ENCODE results near the gene MISP. TPM values are rescaled to one million over a fixed set of nuclear protein-coding genes. Genes with fewer than 3 reads are reported as not detected.

Gene MISP
- total and polyA plus RNA-seq, 9 of the 15 experiments (the other 6 are each of a cell fraction or from before 2014, with no cell fraction given) = 0.04 to 0.29 (median 0.05) TPM; not detected in 5

DNA sequence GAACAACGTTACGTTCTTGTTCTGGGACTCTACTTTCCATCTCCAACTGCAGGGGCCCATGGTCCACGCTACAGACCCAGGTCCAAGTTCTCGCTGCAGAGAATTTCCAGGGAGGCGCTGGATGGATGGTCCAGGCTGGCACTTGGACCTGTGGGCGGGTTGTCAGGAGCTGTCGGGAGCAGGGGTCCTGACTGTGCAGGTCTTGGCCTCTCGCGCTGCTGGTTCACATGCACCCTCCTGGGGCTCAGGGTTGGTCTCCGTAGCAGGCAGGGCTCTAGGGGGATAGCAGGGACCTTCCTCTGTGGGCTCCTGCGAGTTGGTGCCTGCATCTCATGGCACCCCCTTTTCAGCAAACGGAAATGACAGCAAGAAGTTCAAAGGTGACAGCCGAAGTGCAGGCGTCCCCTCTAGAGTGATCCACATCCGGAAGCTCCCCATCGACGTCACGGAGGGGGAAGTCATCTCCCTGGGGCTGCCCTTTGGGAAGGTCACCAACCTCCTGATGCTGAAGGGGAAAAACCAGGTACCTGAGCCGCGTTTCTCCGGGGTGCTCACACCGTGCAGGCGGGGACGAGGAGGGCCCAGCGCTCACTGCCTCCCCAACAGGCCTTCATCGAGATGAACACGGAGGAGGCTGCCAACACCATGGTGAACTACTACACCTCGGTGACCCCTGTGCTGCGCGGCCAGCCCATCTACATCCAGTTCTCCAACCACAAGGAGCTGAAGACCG is 52.9 kb downstream of the MISP start (continued):
- TF ChIP-seq, protein P1, sequence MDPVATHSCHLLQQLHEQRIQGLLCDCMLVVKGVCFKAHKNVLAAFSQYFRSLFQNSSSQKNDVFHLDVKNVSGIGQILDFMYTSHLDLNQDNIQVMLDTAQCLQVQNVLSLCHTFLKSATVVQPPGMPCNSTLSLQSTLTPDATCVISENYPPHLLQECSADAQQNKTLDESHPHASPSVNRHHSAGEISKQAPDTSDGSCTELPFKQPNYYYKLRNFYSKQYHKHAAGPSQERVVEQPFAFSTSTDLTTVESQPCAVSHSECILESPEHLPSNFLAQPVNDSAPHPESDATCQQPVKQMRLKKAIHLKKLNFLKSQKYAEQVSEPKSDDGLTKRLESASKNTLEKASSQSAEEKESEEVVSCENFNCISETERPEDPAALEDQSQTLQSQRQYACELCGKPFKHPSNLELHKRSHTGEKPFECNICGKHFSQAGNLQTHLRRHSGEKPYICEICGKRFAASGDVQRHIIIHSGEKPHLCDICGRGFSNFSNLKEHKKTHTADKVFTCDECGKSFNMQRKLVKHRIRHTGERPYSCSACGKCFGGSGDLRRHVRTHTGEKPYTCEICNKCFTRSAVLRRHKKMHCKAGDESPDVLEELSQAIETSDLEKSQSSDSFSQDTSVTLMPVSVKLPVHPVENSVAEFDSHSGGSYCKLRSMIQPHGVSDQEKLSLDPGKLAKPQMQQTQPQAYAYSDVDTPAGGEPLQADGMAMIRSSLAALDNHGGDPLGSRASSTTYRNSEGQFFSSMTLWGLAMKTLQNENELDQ (CRISPR knock-in tag; IDR thresholded peaks at IDR 0.05; ENCODE audit: borderline replicate concordance) = no peak
- TF ChIP-seq HNRNPLL (IDR thresholded peaks at IDR 0.05; ENCODE audit: low read depth, low read length, poor library complexity, severe bottlenecking) (no peak), SMARCA5 (IDR thresholded peaks at IDR 0.05) (no peak), GABPB1 (CRISPR knock-in tag; IDR thresholded peaks at IDR 0.05) (no peak)
- TF ChIP-seq, protein P2, sequence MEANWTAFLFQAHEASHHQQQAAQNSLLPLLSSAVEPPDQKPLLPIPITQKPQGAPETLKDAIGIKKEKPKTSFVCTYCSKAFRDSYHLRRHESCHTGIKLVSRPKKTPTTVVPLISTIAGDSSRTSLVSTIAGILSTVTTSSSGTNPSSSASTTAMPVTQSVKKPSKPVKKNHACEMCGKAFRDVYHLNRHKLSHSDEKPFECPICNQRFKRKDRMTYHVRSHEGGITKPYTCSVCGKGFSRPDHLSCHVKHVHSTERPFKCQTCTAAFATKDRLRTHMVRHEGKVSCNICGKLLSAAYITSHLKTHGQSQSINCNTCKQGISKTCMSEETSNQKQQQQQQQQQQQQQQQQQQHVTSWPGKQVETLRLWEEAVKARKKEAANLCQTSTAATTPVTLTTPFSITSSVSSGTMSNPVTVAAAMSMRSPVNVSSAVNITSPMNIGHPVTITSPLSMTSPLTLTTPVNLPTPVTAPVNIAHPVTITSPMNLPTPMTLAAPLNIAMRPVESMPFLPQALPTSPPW (CRISPR knock-in tag; IDR thresholded peaks at IDR 0.05) = no peak
- TF ChIP-seq, protein P3, sequence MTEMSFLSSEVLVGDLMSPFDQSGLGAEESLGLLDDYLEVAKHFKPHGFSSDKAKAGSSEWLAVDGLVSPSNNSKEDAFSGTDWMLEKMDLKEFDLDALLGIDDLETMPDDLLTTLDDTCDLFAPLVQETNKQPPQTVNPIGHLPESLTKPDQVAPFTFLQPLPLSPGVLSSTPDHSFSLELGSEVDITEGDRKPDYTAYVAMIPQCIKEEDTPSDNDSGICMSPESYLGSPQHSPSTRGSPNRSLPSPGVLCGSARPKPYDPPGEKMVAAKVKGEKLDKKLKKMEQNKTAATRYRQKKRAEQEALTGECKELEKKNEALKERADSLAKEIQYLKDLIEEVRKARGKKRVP (CRISPR knock-in tag; IDR thresholded peaks at IDR 0.05) = no peak
